ENCODE data around the gene CNNM2.
A peak's percentile ranks its signal among the peaks of the same experiment; 100 is the strongest.
"Not testable (repeated sequence)": the region's sequence is repeated elsewhere in the genome, so short reads cannot be mapped to it uniquely, and the experiment has no call there.

CNNM2 gene

GRCh38 chr10:102976380-102976726 is 58.3 kb downstream of the CNNM2 start:
- ATAC-seq, H3K4me3 Mint-ChIP-seq, DNase-seq, H3K27ac Mint-ChIP-seq, H3K4me1 Mint-ChIP-seq, H3K9me3 Mint-ChIP-seq, H3K27me3 Mint-ChIP-seq: not testable (repeated sequence)

GRCh38 chr10:102982296-102982695 is 64.2 kb downstream of the CNNM2 start:
- Mint-ChIP-seq H3K27me3 (no peaks in the 10 kb centered on the region), H3K4me3 (no peak overlapping the region), H3K27ac (no peak overlapping the region), H3K9me3 (no peaks in the 10 kb centered on the region), H3K4me1 (no peaks in the 10 kb centered on the region)
- ATAC-seq: no peak
- DNase-seq: no peak

- ATAC-seq (no peak), DNase-seq (no peak)
- no peaks in the 10 kb centered on the region for H3K4me1 Mint-ChIP-seq
- no peak overlapping the region for H3K27ac Mint-ChIP-seq
- no peaks in the 10 kb centered on the region for H3K9me3 Mint-ChIP-seq
- H3K27me3 Mint-ChIP-seq: no peaks in the 10 kb centered on the region
- H3K4me3 Mint-ChIP-seq: no peak overlapping the region
These were observed 66.0 kb downstream of the CNNM2 start for GRCh38 chr10:102984086-102984485.

GRCh38 chr10:102985811-102986210 is 67.7 kb downstream of the CNNM2 start:
- Mint-ChIP-seq H3K27ac (no peak overlapping the region), H3K9me3 (no peaks in the 10 kb centered on the region), H3K4me1 (peaks cover 9% of the 10 kb centered on the region), H3K27me3 (no peaks in the 10 kb centered on the region), H3K4me3 (no peak overlapping the region)
- DNase-seq (no peak), ATAC-seq (no peak)

- Mint-ChIP-seq H3K4me1 (peaks cover 10% of the 10 kb centered on the region), H3K4me3 (no peak overlapping the region), H3K9me3 (no peaks in the 10 kb centered on the region), H3K27me3 (no peaks in the 10 kb centered on the region), H3K27ac (no peak overlapping the region)
- no peak for ATAC-seq
- no peak for DNase-seq
These were observed 70.6 kb downstream of the CNNM2 start for GRCh38 chr10:102988404-102989314.

- H3K9me3 Mint-ChIP-seq: no peaks in the 10 kb centered on the region
- peak; percentile 82 for ATAC-seq
- no peak overlapping the region for H3K4me3 Mint-ChIP-seq
- H3K27ac Mint-ChIP-seq: peak overlapping the region; percentile 22 to 91
- no peaks in the 10 kb centered on the region for H3K27me3 Mint-ChIP-seq
- DNase-seq: peak in 1 of 2 donors; percentile 8
- peaks cover 26% of the 10 kb centered on the region for H3K4me1 Mint-ChIP-seq
These were observed 76.6 kb downstream of the CNNM2 start for GRCh38 chr10:102994531-102995295.

- Mint-ChIP-seq H3K27me3 (no peaks in the 10 kb centered on the region), H3K9me3 (no peaks in the 10 kb centered on the region), H3K4me3 (no peak overlapping the region), H3K4me1 (peaks cover 16% of the 10 kb centered on the region), H3K27ac (no peak overlapping the region)
- ATAC-seq (no peak), DNase-seq (no peak)
These were observed 78.8 kb downstream of the CNNM2 start for GRCh38 chr10:102996876-102997275.

- ATAC-seq (no peak), DNase-seq (no peak)
- Mint-ChIP-seq H3K4me3 (no peak overlapping the region), H3K27me3 (no peaks in the 10 kb centered on the region), H3K4me1 (peaks cover 16% of the 10 kb centered on the region), H3K9me3 (no peaks in the 10 kb centered on the region), H3K27ac (no peak overlapping the region)
These were observed 79.9 kb downstream of the CNNM2 start for GRCh38 chr10:102997998-102998397.

GRCh38 chr10:102998399-102998907 is 80.4 kb downstream of the CNNM2 start:
- Mint-ChIP-seq H3K4me1 (peaks cover 16% of the 10 kb centered on the region), H3K4me3 (no peak overlapping the region), H3K27ac (no peak overlapping the region), H3K9me3 (no peaks in the 10 kb centered on the region), H3K27me3 (no peaks in the 10 kb centered on the region)
- no peak for DNase-seq
- ATAC-seq: no peak

GRCh38 chr10:103000050-103000449 is 82.0 kb downstream of the CNNM2 start:
- H3K9me3 Mint-ChIP-seq, ATAC-seq, H3K27ac Mint-ChIP-seq, DNase-seq, H3K27me3 Mint-ChIP-seq, H3K4me1 Mint-ChIP-seq, H3K4me3 Mint-ChIP-seq: not testable (repeated sequence)

- Mint-ChIP-seq H3K4me1 (no peaks in the 10 kb centered on the region), H3K27ac (peak overlapping the region in 1 of 2 donors; percentile 21)
These were observed 88.9 kb downstream of the CNNM2 start for GRCh38 chr10:103007017-103007416.

GRCh38 chr10:103013416-103013815 is 95.3 kb downstream of the CNNM2 start:
- no peaks in the 10 kb centered on the region for H3K4me1 Mint-ChIP-seq
- H3K4me3 Mint-ChIP-seq: no peak overlapping the region
- ATAC-seq (no peak), DNase-seq (no peak)
- no peaks in the 10 kb centered on the region for H3K9me3 Mint-ChIP-seq
- no peaks in the 10 kb centered on the region for H3K27me3 Mint-ChIP-seq
- no peak overlapping the region for H3K27ac Mint-ChIP-seq

More at GRCh38 chr10:103007017-103007416, 88.9 kb downstream of the CNNM2 start:
- no peak for DNase-seq
- H3K9me3 Mint-ChIP-seq: peaks cover 4 to 7% of the 10 kb centered on the region in 2 donors
- no peak overlapping the region for H3K4me3 Mint-ChIP-seq
- no peak for ATAC-seq
- no peaks in the 10 kb centered on the region for H3K27me3 Mint-ChIP-seq

- Mint-ChIP-seq H3K9me3 (no peaks in the 10 kb centered on the region), H3K27me3 (no peaks in the 10 kb centered on the region), H3K27ac (no peak overlapping the region), H3K4me3 (no peak overlapping the region), H3K4me1 (no peaks in the 10 kb centered on the region)
- DNase-seq (no peak), ATAC-seq (no peak)
These were observed 101.3 kb downstream of the CNNM2 start for GRCh38 chr10:103019425-103019824.

GRCh38 chr10:103021150-103021899 is 103.2 kb downstream of the CNNM2 start:
- no peaks in the 10 kb centered on the region for H3K9me3 Mint-ChIP-seq

GRCh38 chr10:103021900-103022293 is 103.8 kb downstream of the CNNM2 start:
- H3K4me1 Mint-ChIP-seq: no peaks in the 10 kb centered on the region
- H3K27me3 Mint-ChIP-seq: no peaks in the 10 kb centered on the region
- DNase-seq (no peak), ATAC-seq (no peak)
- H3K9me3 Mint-ChIP-seq: no peaks in the 10 kb centered on the region
- H3K27ac Mint-ChIP-seq: no peak overlapping the region
- H3K4me3 Mint-ChIP-seq: no peak overlapping the region

More at GRCh38 chr10:103021150-103021899, 103.2 kb downstream of the CNNM2 start:
- H3K4me1 Mint-ChIP-seq: no peaks in the 10 kb centered on the region
- no peak overlapping the region for H3K27ac Mint-ChIP-seq
- no peaks in the 10 kb centered on the region for H3K27me3 Mint-ChIP-seq
- DNase-seq: no peak
- ATAC-seq: no peak
- no peak overlapping the region for H3K4me3 Mint-ChIP-seq

All from stimulated activated naive CD8-positive, alpha-beta T cell treated with anti-CD3 and anti-CD28 coated beads, Interleukin-15, amount 100 ng/mL, for 72 hours (primary cell).